ENCODE measurements around the gene DDX4.

The DDX4 gene

DNA sequence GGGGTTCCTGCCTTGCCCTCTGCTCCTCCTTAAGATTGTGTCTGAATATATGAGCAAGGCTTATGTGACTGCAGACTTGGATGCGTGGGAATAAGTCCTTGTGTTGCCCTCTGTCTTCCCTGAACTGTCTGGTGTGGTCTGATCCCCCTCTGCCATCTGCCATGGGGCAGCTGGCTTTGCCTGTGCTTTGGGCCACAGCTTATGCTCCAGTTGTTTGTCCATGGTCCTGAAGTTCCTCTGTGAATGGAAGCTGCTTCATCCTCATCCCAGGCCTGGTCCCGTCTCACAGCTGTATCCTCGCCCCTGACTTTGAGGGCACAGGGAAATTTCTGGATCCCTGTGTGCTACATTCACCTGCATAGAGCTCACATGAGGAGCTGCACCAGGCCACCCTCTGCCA is 128.0 kb downstream of the DDX4 start:
- no peak for DNase-seq (ENCODE audit: low spot score)

- no peak for DNase-seq (ENCODE audit: low spot score)
Measured at GRCh38 chr5:55866485-55866884, 128.6 kb downstream of the DDX4 start.

Small RNAs within 50 kb of the gene (small RNA-seq; reads per million reads assigned to genes)
- gene AC016632.1 (0 reads per million in 2 experiments), gene RNA5SP183 (0 to 0.04 reads per million in 2 experiments)

Data from SK-N-DZ (cell line).